AG04449 (cell line): ENCODE data around the gene SIAH2.

Source experiments
- CTCF ChIA-PET: fragments of 350-600 bp; formaldehyde crosslinking; extraction: SDS; loops from one replicate; lab custom pipeline; 2021; ENCODE audit warnings: antibody characterized with exemption; lab: Yijun Ruan, JAX
- POLR2A ChIA-PET: fragments of 400-600, 350-600 bp; formaldehyde crosslinking; extraction: SDS; loops from one replicate; lab custom pipeline; 2020; ENCODE audit warnings: antibody characterized with exemption, inconsistent platforms; lab: Yijun Ruan, JAX
- DNase-seq: peaks from one replicate; pipeline ENCODE4 v3.0.0-alpha.2; 2010; ENCODE audit warnings: low read depth, low spot score
- H3K4me3 ChIP-seq: 2 replicates; pipeline ENCODE4 v1.5.1; 2011; ENCODE audit warnings: low read depth, mild to moderate bottlenecking, control low read depth, low read length
- TF ChIP-seq, protein P1 (sequence below): IDR thresholded peaks from one replicate; pipeline ENCODE4 v1.5.1; 2011; ENCODE audit warnings: mild to moderate bottlenecking, moderate library complexity, low read length, control low read depth, inconsistent platforms; ENCODE audit not compliant: insufficient read depth; ENCODE audit errors: missing control alignments

Gene SIAH2, protein sequence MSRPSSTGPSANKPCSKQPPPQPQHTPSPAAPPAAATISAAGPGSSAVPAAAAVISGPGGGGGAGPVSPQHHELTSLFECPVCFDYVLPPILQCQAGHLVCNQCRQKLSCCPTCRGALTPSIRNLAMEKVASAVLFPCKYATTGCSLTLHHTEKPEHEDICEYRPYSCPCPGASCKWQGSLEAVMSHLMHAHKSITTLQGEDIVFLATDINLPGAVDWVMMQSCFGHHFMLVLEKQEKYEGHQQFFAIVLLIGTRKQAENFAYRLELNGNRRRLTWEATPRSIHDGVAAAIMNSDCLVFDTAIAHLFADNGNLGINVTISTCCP

DNA sequence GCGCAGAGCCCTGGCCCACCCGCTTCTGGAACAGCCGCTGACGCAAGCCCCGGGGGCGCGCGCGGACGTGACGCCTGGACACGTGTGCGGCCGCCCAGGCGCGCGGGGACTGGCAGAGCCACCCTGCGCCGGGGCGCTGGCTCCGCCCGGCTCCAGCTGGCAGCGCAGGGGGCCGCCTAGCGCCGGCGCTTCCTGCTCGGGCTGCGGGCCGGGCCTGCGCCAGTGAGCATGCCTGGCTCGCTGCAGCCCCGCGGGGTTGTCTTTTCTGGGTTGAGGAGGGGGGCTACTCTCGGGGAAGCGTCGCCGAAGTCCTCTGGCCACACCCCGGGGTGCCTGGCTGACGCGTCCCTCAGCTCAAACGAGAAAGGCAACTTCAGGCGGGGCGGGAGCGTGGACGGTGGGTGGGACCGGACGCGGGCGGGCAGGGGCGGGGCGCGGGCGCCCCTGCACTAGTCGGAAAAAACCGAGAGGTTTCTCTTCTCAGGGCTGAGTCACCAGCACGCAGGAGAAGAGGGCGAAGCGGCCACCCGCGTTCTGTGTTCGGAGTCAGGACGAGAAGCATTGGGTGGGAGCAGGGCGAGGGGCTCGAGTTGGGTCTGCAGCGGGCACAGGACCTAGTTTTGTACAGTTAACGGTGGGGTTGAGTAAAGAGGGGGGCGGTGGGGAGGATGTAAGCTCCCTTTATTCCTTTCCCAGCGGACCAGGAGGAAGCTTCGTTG, at the start of gene SIAH2:
SIAH2 (minus strand) TSS at position 48 of the 719 bp plus-strand sequence. CDS start 320 bp downstream, outside the sequence.
- CTCF ChIA-PET = interaction anchor here (0.7 to 5.8 kb wide), 14 partner anchors 9 to 379 kb away, joined by 3 to 53 read pairs (median 5); partner anchors contain the start of gene SELENOT
- peak; percentile 73 for DNase-seq
- POLR2A ChIA-PET = interaction anchor here (0.8 to 1.9 kb wide), 12 partner anchors 10 to 217 kb away, joined by 3 to 12 read pairs (median 4); partner anchors contain the start of genes EIF2A, ERICH6 and SERP1
- TF ChIP-seq, protein P1, sequence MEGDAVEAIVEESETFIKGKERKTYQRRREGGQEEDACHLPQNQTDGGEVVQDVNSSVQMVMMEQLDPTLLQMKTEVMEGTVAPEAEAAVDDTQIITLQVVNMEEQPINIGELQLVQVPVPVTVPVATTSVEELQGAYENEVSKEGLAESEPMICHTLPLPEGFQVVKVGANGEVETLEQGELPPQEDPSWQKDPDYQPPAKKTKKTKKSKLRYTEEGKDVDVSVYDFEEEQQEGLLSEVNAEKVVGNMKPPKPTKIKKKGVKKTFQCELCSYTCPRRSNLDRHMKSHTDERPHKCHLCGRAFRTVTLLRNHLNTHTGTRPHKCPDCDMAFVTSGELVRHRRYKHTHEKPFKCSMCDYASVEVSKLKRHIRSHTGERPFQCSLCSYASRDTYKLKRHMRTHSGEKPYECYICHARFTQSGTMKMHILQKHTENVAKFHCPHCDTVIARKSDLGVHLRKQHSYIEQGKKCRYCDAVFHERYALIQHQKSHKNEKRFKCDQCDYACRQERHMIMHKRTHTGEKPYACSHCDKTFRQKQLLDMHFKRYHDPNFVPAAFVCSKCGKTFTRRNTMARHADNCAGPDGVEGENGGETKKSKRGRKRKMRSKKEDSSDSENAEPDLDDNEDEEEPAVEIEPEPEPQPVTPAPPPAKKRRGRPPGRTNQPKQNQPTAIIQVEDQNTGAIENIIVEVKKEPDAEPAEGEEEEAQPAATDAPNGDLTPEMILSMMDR = no peak
- H3K4me3 ChIP-seq = peak within 1 kb of the TSS; percentile 89

DNA sequence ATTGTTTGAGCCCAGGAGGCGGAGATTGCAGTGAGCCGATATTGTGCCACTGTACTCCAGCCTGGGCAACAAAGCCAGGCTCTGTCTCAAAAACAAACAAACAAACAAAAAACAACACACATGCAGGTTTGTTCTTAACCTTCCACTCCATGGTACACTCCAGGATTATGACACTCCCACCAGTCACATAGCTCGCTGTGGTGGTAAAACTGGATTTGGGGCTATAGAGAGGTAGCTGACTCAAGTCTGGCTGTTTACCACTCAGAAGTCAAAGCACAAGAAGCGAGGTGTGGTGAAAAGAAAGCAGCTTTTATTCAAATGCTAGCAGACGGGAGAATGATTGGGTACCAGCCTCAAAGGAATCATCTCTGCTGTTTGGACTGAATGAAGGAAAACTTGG, 49.0 kb upstream of the SIAH2 start:
- TF ChIP-seq, protein P1 = no peak
- ChIA-PET POLR2A (no interaction called here), CTCF (no interaction called here)

DNA sequence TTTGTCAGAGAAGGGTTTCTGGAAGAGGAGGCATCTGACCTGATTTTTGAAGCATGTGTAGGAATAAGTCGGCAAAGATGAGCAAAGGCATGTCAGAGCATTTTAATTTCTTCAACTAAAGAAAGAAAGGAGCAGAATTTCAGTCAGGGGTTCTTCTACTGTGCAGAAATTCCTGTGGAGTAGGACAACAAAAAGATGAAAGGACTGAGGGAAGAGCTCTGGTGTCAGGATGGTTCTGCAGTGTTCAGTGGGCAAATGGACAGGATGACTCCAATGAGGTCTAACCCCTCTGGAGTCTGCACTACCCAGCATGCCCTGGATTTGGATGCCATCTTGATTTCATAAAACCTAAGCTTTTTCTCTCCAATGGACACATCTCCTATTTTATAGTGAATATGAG, 47.7 kb upstream of the SIAH2 start:
- no peak for DNase-seq
- CTCF ChIA-PET = no interaction called here
- POLR2A ChIA-PET = no interaction called here
- TF ChIP-seq, protein P1 = no peak
- no peak overlapping the region for H3K4me3 ChIP-seq

More for the DNA sequence above, 49.0 kb upstream of the SIAH2 start:
- no peak for DNase-seq
- no peak overlapping the region for H3K4me3 ChIP-seq

DNA sequence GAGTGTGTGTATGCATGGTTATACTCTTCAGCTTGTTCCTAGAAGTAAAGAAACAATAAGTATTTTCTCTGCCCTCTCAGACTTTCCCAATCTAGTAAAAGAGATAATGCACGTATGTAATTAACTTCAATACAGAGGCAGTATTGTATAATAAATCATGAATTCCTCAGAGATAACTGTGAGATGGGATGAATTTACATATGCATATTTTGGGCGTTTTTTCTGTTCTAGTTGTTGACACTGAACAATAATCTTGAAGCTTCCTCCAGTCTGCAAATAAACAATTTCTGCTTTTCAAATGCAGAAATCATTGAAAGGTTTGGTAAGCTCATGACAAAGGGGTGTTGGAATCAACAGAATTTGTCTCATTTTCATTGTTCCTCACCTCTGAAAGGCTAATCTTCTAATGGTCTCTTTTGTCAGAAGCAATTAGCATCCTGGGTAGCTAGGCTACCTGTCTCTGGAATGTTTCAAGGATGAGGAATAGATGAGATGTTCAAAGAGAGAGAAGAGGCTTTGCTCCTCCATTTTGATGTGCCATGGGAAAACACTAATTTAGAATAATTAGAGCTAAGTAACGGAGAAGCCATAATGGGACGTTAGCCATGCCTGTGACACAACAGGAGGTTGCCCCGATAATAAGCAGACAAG, 43.3 kb upstream of the SIAH2 start:
- POLR2A ChIA-PET = no interaction called here
- CTCF ChIA-PET = interaction anchor here (1.1 kb wide), 1 partner anchor 18 kb away, joined by 4 read pairs; no protein-coding TSS in a partner anchor
- no peak overlapping the region for H3K4me3 ChIP-seq
- DNase-seq = no peak
- TF ChIP-seq, protein P1 = no peak

- H3K4me3 ChIP-seq = no peak overlapping the region
- DNase-seq = no peak
- CTCF ChIA-PET = interaction anchor here (1.8 kb wide), 1 partner anchor 18 kb away, joined by 10 read pairs; no protein-coding TSS in a partner anchor
- TF ChIP-seq, protein P1 = no peak
- POLR2A ChIA-PET = no interaction called here
These were observed 42.4 kb upstream of the SIAH2 start for GRCh38 chr3:150805354-150805753.
